Upper lobe of left lung (tissue), 6 donors: ENCODE results near the gene MCTP2. TPM values are rescaled to one million over a fixed set of nuclear protein-coding genes. Genes with fewer than 3 reads are reported as not detected.
A peak's percentile ranks its signal among the peaks of the same experiment; 100 is the strongest.

ENCODE experiments used
- ATAC-seq, 2 donors: fragments of 200-7000 bp; cut with Tn5 transposase; one replicate each; pipeline ENCODE4 v1.9.1; 2022; ENCODE audit warnings: mild to moderate bottlenecking in 2 of 2, moderate library complexity in 2 of 2; ENCODE audit not compliant: low FRiP score in 2 of 2
- DNase-seq, 2 donors: peaks; one replicate each; pipeline ENCODE4 v3.0.0-alpha.2; 2019 to 2020
- H3K27ac ChIP-seq, 4 donors: fragments of 200-600 bp; sonication (generic); one replicate each; pipeline ENCODE4 v1.5.1; 2016 to 2019
- H3K27me3 ChIP-seq, 4 donors: fragments of 200-600 bp; sonication (generic); one replicate each; pipeline ENCODE4 v1.5.1; 2017 to 2019
- H3K36me3 ChIP-seq, 4 donors: fragments of 200-600 bp; sonication (generic); one replicate each; pipeline ENCODE4 v1.5.1; 2016 to 2019
- H3K4me1 ChIP-seq, 4 donors: fragments of 200-600 bp; sonication (generic); one replicate each; pipeline ENCODE4 v1.5.1; 2018 to 2019
- H3K4me3 ChIP-seq, 4 donors: fragments of 200-600 bp; sonication (generic); one replicate each; pipeline ENCODE4 v1.5.1; 2017 to 2019; ENCODE audit warnings: mild to moderate bottlenecking in 2 of 4, moderate library complexity in 1 of 4
- H3K9me3 ChIP-seq, 4 donors: fragments of 200-600 bp; sonication (generic); one replicate each; pipeline ENCODE4 v1.5.1; 2018 to 2019
- EP300 ChIP-seq, 4 donors: sonication (generic); formaldehyde crosslinking; IDR thresholded peaks; one replicate each; pipeline ENCODE4 v1.5.1; 2017; ENCODE audit warnings: antibody characterized with exemption in 4 of 4, control low read depth in 2 of 4
- POLR2A ChIP-seq, 4 donors: fragments of 450-650 bp; IDR thresholded peaks; one replicate each; pipeline ENCODE4 v1.5.1; 2016 to 2017; ENCODE audit warnings: antibody characterized with exemption in 4 of 4, mild to moderate bottlenecking in 2 of 4
- POLR2AphosphoS5 ChIP-seq, 2 donors: sonication (generic); formaldehyde crosslinking; IDR thresholded peaks; one replicate each; pipeline ENCODE4 v1.5.1; 2017; ENCODE audit warnings: antibody characterized with exemption in 2 of 2
- WGBS, 2 donors: methylation state at CpG; one replicate each; pipeline ENCODE4 v1.1.5; 2017 to 2018; 5-methylcytosine and 5-hydroxymethylcytosine counted together
- total RNA-seq, 6 donors: library from RNA; depleted of rRNA in 4 of 6; stranded (reverse); fragments of >200 nt in 4 of 6; gene quantifications; one replicate each; pipeline versions ENCODE4 v1.1.0 to v1.2.1, GENCODE V29; 2016 to 2021
- TF ChIP-seq, protein P1 (sequence below), 6 experiments: fragments of 450-650 bp in 4 of 6; fragments of 200-600 bp in 2 of 6; sonication (generic) in 2 of 6; IDR thresholded peaks; one replicate each; pipeline ENCODE4 v1.5.1; 2016 to 2019; ENCODE audit warnings: antibody characterized with exemption in 6 of 6
- donor health status: DM: no; HTN: no; CAD: no; lungs with moderate emphysema.
- donor health status: DM: no; HTN: yes; CAD: no; lungs with severe emphysema.

Gene MCTP2, protein sequence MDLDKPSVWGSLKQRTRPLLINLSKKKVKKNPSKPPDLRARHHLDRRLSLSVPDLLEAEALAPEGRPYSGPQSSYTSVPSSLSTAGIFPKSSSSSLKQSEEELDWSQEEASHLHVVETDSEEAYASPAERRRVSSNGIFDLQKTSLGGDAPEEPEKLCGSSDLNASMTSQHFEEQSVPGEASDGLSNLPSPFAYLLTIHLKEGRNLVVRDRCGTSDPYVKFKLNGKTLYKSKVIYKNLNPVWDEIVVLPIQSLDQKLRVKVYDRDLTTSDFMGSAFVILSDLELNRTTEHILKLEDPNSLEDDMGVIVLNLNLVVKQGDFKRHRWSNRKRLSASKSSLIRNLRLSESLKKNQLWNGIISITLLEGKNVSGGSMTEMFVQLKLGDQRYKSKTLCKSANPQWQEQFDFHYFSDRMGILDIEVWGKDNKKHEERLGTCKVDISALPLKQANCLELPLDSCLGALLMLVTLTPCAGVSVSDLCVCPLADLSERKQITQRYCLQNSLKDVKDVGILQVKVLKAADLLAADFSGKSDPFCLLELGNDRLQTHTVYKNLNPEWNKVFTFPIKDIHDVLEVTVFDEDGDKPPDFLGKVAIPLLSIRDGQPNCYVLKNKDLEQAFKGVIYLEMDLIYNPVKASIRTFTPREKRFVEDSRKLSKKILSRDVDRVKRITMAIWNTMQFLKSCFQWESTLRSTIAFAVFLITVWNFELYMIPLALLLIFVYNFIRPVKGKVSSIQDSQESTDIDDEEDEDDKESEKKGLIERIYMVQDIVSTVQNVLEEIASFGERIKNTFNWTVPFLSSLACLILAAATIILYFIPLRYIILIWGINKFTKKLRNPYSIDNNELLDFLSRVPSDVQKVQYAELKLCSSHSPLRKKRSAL
- 10 to 100 TPM; 33.4 to 64.8 (median 48.5) TPM for total RNA-seq

DNA sequence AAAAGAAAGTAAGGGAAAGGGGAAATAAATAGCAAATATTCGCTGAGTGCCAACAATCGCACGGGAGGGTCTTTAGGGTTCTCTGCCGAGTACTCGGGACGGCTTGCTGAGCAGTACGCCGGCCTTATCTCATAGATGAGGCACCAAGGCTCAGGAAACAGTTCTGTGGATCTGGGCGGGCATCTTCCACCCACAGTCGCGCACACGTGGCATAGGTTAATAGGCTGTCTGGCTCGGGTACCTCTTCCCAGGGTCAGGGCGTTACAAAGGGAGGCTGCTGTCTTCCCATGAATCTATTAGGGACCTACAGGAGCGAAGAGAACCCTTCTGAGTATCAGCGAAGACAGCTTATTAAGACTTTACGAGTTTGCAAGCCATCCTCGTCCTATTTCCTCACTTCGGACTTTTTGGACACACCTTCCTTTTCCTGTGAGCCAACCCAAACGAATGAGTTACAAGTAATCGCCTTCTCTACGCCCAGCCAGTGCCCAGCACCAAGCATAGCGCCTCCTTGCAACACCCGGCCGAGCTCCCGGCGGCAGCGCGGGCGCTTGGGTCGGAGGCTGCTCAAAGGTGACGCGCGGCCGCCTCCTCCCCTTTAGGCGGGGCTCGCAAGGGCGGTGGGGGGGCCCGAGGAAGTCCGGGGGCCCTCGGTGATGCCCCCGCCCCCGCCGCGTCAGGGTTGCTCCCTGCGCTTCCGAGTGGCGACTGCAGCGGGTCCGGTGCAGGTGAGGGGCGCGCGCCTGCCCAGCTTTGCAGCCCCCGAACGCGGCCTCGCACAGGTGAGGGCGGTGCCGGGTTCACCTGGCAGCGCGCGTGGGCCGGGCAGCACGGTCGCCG is at the start of gene MCTP2:
TSS of gene MCTP2 (plus strand) at position 679 of the 840 bp plus-strand sequence. CDS start 66,705 bp downstream, outside the sequence.
- no peaks in the 10 kb centered on the region for H3K9me3 ChIP-seq
- H3K27me3 ChIP-seq = no peaks in the 10 kb centered on the region
- WGBS, 2 donors = 1 to 2% methylated on average over 42 to 51 of the region's 66 CpGs
- no peaks in the 10 kb centered on the region for H3K36me3 ChIP-seq
- H3K27ac ChIP-seq = peak within 1 kb of the TSS; percentile 84 to 89 (median 86)
- H3K4me3 ChIP-seq = peak within 1 kb of the TSS; percentile 32 to 74 (median 62)
- TF ChIP-seq POLR2AphosphoS5 (IDR thresholded peaks at IDR 0.05) = peak; percentile 61 to 82
- TF ChIP-seq, protein P1, sequence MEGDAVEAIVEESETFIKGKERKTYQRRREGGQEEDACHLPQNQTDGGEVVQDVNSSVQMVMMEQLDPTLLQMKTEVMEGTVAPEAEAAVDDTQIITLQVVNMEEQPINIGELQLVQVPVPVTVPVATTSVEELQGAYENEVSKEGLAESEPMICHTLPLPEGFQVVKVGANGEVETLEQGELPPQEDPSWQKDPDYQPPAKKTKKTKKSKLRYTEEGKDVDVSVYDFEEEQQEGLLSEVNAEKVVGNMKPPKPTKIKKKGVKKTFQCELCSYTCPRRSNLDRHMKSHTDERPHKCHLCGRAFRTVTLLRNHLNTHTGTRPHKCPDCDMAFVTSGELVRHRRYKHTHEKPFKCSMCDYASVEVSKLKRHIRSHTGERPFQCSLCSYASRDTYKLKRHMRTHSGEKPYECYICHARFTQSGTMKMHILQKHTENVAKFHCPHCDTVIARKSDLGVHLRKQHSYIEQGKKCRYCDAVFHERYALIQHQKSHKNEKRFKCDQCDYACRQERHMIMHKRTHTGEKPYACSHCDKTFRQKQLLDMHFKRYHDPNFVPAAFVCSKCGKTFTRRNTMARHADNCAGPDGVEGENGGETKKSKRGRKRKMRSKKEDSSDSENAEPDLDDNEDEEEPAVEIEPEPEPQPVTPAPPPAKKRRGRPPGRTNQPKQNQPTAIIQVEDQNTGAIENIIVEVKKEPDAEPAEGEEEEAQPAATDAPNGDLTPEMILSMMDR (IDR thresholded peaks at IDR 0.05) = no peak
- TF ChIP-seq POLR2A (IDR thresholded peaks at IDR 0.05) = peak in 3 of 4 donors; percentile 1 to 77 (median 64)
- DNase-seq (peak; percentile 95 to 97), ATAC-seq (peak; percentile 95 to 98)
- H3K4me1 ChIP-seq = peaks cover 8 to 57% (median 27%) of the 10 kb centered on the region in 4 donors

GRCh38 chr15:94182883-94183282 is 48.5 kb upstream of the MCTP2 start:
- Histone ChIP-seq H3K9me3 (no peaks in the 10 kb centered on the region), H3K36me3 (no peaks in the 10 kb centered on the region), H3K27me3 (no peaks in the 10 kb centered on the region), H3K4me1 (no peaks in the 10 kb centered on the region), H3K27ac (no peak overlapping the region), H3K4me3 (no peak overlapping the region)
- TF ChIP-seq, protein P1 (IDR thresholded peaks at IDR 0.05) = no peak
- DNase-seq = no peak
- WGBS, 2 donors = 77 to 78% methylated on average over 4 of the region's 4 CpGs
- ATAC-seq = no peak

GRCh38 chr15:94185547-94186236 is 45.7 kb upstream of the MCTP2 start:
- Histone ChIP-seq H3K27me3 (no peaks in the 10 kb centered on the region), H3K36me3 (no peaks in the 10 kb centered on the region), H3K9me3 (no peaks in the 10 kb centered on the region), H3K27ac (no peak overlapping the region), H3K4me3 (no peak overlapping the region), H3K4me1 (no peaks in the 10 kb centered on the region)
- 70 to 73% methylated on average over 9 of the region's 9 CpGs for WGBS, 2 donors
- DNase-seq (no peak), ATAC-seq (no peak)
- no peak for TF ChIP-seq POLR2A (IDR thresholded peaks at IDR 0.05)
- TF ChIP-seq, protein P1 (IDR thresholded peaks at IDR 0.05) = no peak
- TF ChIP-seq POLR2AphosphoS5 (IDR thresholded peaks at IDR 0.05) = no peak
- TF ChIP-seq EP300 (IDR thresholded peaks at IDR 0.05) = no peak

GRCh38 chr15:94186770-94187331 is 44.5 kb upstream of the MCTP2 start:
- Histone ChIP-seq H3K4me1 (no peaks in the 10 kb centered on the region), H3K27ac (no peak overlapping the region), H3K4me3 (no peak overlapping the region), H3K27me3 (no peaks in the 10 kb centered on the region), H3K36me3 (no peaks in the 10 kb centered on the region), H3K9me3 (no peaks in the 10 kb centered on the region)
- no peak for ATAC-seq
- TF ChIP-seq, protein P1 (IDR thresholded peaks at IDR 0.05) = no peak
- no peak for TF ChIP-seq POLR2AphosphoS5 (IDR thresholded peaks at IDR 0.05)
- TF ChIP-seq POLR2A (IDR thresholded peaks at IDR 0.05) = no peak
- no peak for TF ChIP-seq EP300 (IDR thresholded peaks at IDR 0.05)
- WGBS, 2 donors = 91 to 92% methylated on average over 4 of the region's 4 CpGs
- DNase-seq = no peak
